SK-N-SH treated with all-trans-retinoic acid at 6 μM for 48 hours (cell line): ENCODE data around the gene CENPU.

Experiments used
- ATAC-seq: fragments of 200-7000 bp; cut with Tn5 transposase; 3 replicates; pipeline ENCODE4 v1.9.1; 2020; ENCODE audit warnings: mild to moderate bottlenecking, moderate library complexity
- ARNTL ChIP-seq: fragments of 450-650 bp; formaldehyde crosslinking; IDR thresholded peaks from 2 replicates; pipeline ENCODE4 v1.5.0; 2020; ENCODE audit warnings: low read depth, mild to moderate bottlenecking, moderate library complexity, borderline replicate concordance
- BACH2 ChIP-seq: fragments of 250-450 bp; sonication (Bioruptor Pico); IDR thresholded peaks from 2 replicates; pipeline ENCODE4 v1.9.0; 2021; ENCODE audit warnings: mild to moderate bottlenecking, borderline replicate concordance
- CSDC2 ChIP-seq: fragments of 250-450 bp; sonication (Bioruptor Pico); IDR thresholded peaks from 2 replicates; pipeline ENCODE4 v1.5.0; 2020; ENCODE audit warnings: mild to moderate bottlenecking, moderate library complexity
- ESRRG ChIP-seq: fragments of 250-450 bp; sonication (Bioruptor Pico); IDR thresholded peaks from 2 replicates; pipeline ENCODE4 v1.6.1; 2021; ENCODE audit warnings: mild to moderate bottlenecking
- GLIS3 ChIP-seq: fragments of 250-450 bp; sonication (Bioruptor Pico); IDR thresholded peaks from 2 replicates; pipeline ENCODE4 v1.5.0; 2020; ENCODE audit warnings: mild to moderate bottlenecking, moderate library complexity
- ISL1 ChIP-seq: fragments of 250-450 bp; sonication (Bioruptor Pico); IDR thresholded peaks from 2 replicates; pipeline ENCODE4 v2.1.2; 2022; ENCODE audit warnings: mild to moderate bottlenecking, moderate library complexity
- PATZ1 ChIP-seq: fragments of 250-450 bp; sonication (Bioruptor Pico); IDR thresholded peaks from 2 replicates; pipeline ENCODE4 v1.8.0; 2020; ENCODE audit warnings: mild to moderate bottlenecking, moderate library complexity, borderline replicate concordance
- PPARA ChIP-seq: fragments of 250-450 bp; sonication (Bioruptor Pico); IDR thresholded peaks from 2 replicates; pipeline ENCODE4 v1.5.0; 2020; ENCODE audit warnings: mild to moderate bottlenecking, borderline replicate concordance
- RARB ChIP-seq: fragments of 250-450 bp; sonication (Bioruptor Pico); IDR thresholded peaks from 2 replicates; pipeline ENCODE4 v1.8.0; 2021; ENCODE audit warnings: mild to moderate bottlenecking, moderate library complexity
- SNAI2 ChIP-seq: fragments of 250-450 bp; sonication (Bioruptor Pico); IDR thresholded peaks from 2 replicates; pipeline ENCODE4 v1.5.0; 2020; ENCODE audit warnings: mild to moderate bottlenecking, moderate library complexity
- TCF4 ChIP-seq: fragments of 250-450 bp; sonication (Bioruptor Pico); IDR thresholded peaks from 2 replicates; pipeline ENCODE4 v1.8.0; 2021; ENCODE audit warnings: mild to moderate bottlenecking, moderate library complexity, borderline replicate concordance
- TOX ChIP-seq: fragments of 250-450 bp; sonication (Bioruptor Pico); IDR thresholded peaks from 2 replicates; pipeline ENCODE4 v1.8.0; 2021; ENCODE audit warnings: mild to moderate bottlenecking, moderate library complexity, borderline replicate concordance
- TSHZ2 ChIP-seq: fragments of 250-450 bp; sonication (Bioruptor Pico); IDR thresholded peaks from 2 replicates; pipeline ENCODE4 v1.5.0; 2020; ENCODE audit warnings: mild to moderate bottlenecking, moderate library complexity
- ZFP3 ChIP-seq: fragments of 250-450 bp; sonication (Bioruptor Pico); IDR thresholded peaks from 2 replicates; pipeline ENCODE4 v1.5.0; 2020; ENCODE audit warnings: mild to moderate bottlenecking, moderate library complexity
- ZFP30 ChIP-seq: fragments of 450-650 bp; formaldehyde crosslinking; IDR thresholded peaks from 2 replicates; pipeline ENCODE4 v1.5.0; 2022; ENCODE audit warnings: mild to moderate bottlenecking, moderate library complexity
- ZNF565 ChIP-seq: fragments of 450-650 bp; formaldehyde crosslinking; conservative IDR thresholded peaks from 2 replicates; pipeline ENCODE4 v1.5.0; 2020; ENCODE audit warnings: low read depth, mild to moderate bottlenecking, moderate library complexity
- ZNF70 ChIP-seq: fragments of 450-650 bp; formaldehyde crosslinking; IDR thresholded peaks from 2 replicates; pipeline ENCODE4 v1.5.0; 2020; ENCODE audit warnings: mild to moderate bottlenecking, moderate library complexity
- ZNF8 ChIP-seq: fragments of 450-650 bp; formaldehyde crosslinking; IDR thresholded peaks from 2 replicates; pipeline ENCODE4 v1.5.0; 2020; ENCODE audit warnings: mild to moderate bottlenecking, moderate library complexity
- TF ChIP-seq, protein P1 (sequence below): fragments of 250-450 bp; sonication (Bioruptor Pico); IDR thresholded peaks from 2 replicates; pipeline ENCODE4 v1.5.1; 2021; ENCODE audit warnings: mild to moderate bottlenecking, moderate library complexity
- TF ChIP-seq, protein P2 (sequence below): fragments of 250-450 bp; sonication (Bioruptor Pico); IDR thresholded peaks from 2 replicates; pipeline ENCODE4 v1.8.0; 2021; ENCODE audit warnings: low read depth, mild to moderate bottlenecking, moderate library complexity, borderline replicate concordance
- TF ChIP-seq, protein P3 (sequence below): fragments of 250-450 bp; sonication (Bioruptor Pico); IDR thresholded peaks from 2 replicates; pipeline ENCODE4 v1.5.1; 2020; ENCODE audit warnings: low read depth, mild to moderate bottlenecking, moderate library complexity

CENPU gene

GRCh38 chr4:184774152-184774551, 40.3 kb upstream of the CENPU start:
- TF ChIP-seq, protein P1, sequence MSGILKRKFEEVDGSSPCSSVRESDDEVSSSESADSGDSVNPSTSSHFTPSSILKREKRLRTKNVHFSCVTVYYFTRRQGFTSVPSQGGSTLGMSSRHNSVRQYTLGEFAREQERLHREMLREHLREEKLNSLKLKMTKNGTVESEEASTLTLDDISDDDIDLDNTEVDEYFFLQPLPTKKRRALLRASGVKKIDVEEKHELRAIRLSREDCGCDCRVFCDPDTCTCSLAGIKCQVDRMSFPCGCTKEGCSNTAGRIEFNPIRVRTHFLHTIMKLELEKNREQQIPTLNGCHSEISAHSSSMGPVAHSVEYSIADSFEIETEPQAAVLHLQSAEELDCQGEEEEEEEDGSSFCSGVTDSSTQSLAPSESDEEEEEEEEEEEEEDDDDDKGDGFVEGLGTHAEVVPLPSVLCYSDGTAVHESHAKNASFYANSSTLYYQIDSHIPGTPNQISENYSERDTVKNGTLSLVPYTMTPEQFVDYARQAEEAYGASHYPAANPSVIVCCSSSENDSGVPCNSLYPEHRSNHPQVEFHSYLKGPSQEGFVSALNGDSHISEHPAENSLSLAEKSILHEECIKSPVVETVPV (CRISPR knock-in tag) = no peak
- no peak for TF ChIP-seq ZFP30 (CRISPR knock-in tag)
- no peak for TF ChIP-seq PPARA (CRISPR knock-in tag)
- no peak for TF ChIP-seq RARB (CRISPR knock-in tag)
- no peak for TF ChIP-seq ZFP3
- TF ChIP-seq ISL1 = no peak
- TF ChIP-seq, protein P2, sequence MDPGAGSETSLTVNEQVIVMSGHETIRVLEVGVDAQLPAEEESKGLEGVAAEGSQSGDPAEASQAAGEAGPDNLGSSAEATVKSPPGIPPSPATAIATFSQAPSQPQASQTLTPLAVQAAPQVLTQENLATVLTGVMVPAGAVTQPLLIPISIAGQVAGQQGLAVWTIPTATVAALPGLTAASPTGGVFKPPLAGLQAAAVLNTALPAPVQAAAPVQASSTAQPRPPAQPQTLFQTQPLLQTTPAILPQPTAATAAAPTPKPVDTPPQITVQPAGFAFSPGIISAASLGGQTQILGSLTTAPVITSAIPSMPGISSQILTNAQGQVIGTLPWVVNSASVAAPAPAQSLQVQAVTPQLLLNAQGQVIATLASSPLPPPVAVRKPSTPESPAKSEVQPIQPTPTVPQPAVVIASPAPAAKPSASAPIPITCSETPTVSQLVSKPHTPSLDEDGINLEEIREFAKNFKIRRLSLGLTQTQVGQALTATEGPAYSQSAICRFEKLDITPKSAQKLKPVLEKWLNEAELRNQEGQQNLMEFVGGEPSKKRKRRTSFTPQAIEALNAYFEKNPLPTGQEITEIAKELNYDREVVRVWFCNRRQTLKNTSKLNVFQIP = no peak
- TF ChIP-seq TOX (CRISPR knock-in tag) = no peak
- TF ChIP-seq ZNF8 (CRISPR knock-in tag) = no peak
- TF ChIP-seq TCF4 (CRISPR knock-in tag) = no peak
- TF ChIP-seq BACH2 (CRISPR knock-in tag) = no peak
- no peak for TF ChIP-seq ZNF565 (CRISPR knock-in tag)
- no peak for TF ChIP-seq ESRRG (CRISPR knock-in tag)
- no peak for TF ChIP-seq PATZ1 (CRISPR knock-in tag)
- no peak for TF ChIP-seq ZNF70 (CRISPR knock-in tag)
- TF ChIP-seq TSHZ2 (CRISPR knock-in tag) = no peak
- TF ChIP-seq, protein P3, sequence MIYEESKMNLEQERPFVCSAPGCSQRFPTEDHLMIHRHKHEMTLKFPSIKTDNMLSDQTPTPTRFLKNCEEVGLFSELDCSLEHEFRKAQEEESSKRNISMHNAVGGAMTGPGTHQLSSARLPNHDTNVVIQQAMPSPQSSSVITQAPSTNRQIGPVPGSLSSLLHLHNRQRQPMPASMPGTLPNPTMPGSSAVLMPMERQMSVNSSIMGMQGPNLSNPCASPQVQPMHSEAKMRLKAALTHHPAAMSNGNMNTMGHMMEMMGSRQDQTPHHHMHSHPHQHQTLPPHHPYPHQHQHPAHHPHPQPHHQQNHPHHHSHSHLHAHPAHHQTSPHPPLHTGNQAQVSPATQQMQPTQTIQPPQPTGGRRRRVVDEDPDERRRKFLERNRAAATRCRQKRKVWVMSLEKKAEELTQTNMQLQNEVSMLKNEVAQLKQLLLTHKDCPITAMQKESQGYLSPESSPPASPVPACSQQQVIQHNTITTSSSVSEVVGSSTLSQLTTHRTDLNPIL = no peak
- no peak for TF ChIP-seq ARNTL
- no peak for TF ChIP-seq GLIS3
- no peak for ATAC-seq

DNA sequence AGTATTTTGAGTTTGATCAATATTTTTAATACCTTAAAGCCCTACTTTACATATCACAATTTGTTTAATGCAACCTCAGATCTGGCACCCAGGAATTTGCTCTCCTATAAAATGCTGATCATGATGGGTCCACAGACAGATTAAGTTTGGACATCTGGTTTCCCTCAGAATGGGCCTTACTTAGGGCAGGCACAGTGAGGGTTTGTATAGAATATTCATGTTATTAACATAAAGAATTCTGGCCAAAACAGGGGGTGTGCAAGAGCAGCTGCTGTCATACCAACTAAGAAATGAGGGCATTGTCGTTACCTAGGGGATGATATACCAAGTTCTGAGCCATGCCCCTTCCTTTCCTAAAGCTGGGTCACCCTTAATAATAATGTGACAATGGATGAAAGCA, 37.5 kb upstream of the CENPU start:
- no peak for TF ChIP-seq ZNF565 (CRISPR knock-in tag)
- TF ChIP-seq RARB (CRISPR knock-in tag) = no peak
- no peak for TF ChIP-seq ZNF8 (CRISPR knock-in tag)
- no peak for TF ChIP-seq ZFP3
- TF ChIP-seq TCF4 (CRISPR knock-in tag) = no peak
- TF ChIP-seq ZNF70 (CRISPR knock-in tag) = no peak
- no peak for TF ChIP-seq BACH2 (CRISPR knock-in tag)
- TF ChIP-seq, protein P3 = no peak
- TF ChIP-seq ISL1 = no peak
- TF ChIP-seq PPARA (CRISPR knock-in tag) = no peak
- TF ChIP-seq, protein P1 (CRISPR knock-in tag) = no peak
- TF ChIP-seq CSDC2 = no peak
- TF ChIP-seq SNAI2 (CRISPR knock-in tag) = no peak
- TF ChIP-seq PATZ1 (CRISPR knock-in tag) = no peak
- TF ChIP-seq, protein P2 = no peak
- no peak for ATAC-seq
